Suprapubic skin (tissue), 4 donors: Measurements from ENCODE around the gene ADAMTS16. TPM values are rescaled to one million over a fixed set of nuclear protein-coding genes. Genes with fewer than 3 reads are reported as not detected.

Experiments used
- DNase-seq, 2 donors: peaks; one replicate each; pipeline ENCODE4 v3.0.0-alpha.2; 2019; ENCODE audit warnings: low spot score in 2 of 2
- H3K27ac ChIP-seq: fragments of 200-600 bp; sonication (generic); one replicate; pipeline ENCODE4 v1.5.1; 2019
- H3K27me3 ChIP-seq: fragments of 200-600 bp; sonication (generic); one replicate; pipeline ENCODE4 v1.5.1; 2019
- H3K36me3 ChIP-seq: fragments of 200-600 bp; sonication (generic); one replicate; pipeline ENCODE4 v1.5.1; 2019
- H3K4me1 ChIP-seq: fragments of 200-600 bp; sonication (generic); one replicate; pipeline ENCODE4 v1.5.1; 2019
- H3K4me3 ChIP-seq: fragments of 200-600 bp; sonication (generic); one replicate; pipeline ENCODE4 v1.5.1; 2019; ENCODE audit warnings: mild to moderate bottlenecking
- H3K9me3 ChIP-seq: fragments of 200-600 bp; sonication (generic); one replicate; pipeline ENCODE4 v1.5.1; 2019
- EP300 ChIP-seq: sonication (generic); formaldehyde crosslinking; IDR thresholded peaks from one replicate; pipeline ENCODE4 v1.6.1; 2017; ENCODE audit warnings: antibody characterized with exemption
- POLR2A ChIP-seq, 2 donors: fragments of 450-650 bp; IDR thresholded peaks; one replicate each; pipeline ENCODE4 v1.6.1; 2017; ENCODE audit warnings: antibody characterized with exemption in 2 of 2, mild to moderate bottlenecking in 2 of 2, moderate library complexity in 2 of 2
- POLR2AphosphoS5 ChIP-seq, 3 donors: sonication (generic); formaldehyde crosslinking; IDR thresholded peaks; one replicate each; pipeline ENCODE4 v1.6.1; 2017; ENCODE audit warnings: antibody characterized with exemption in 3 of 3
- WGBS: methylation state at CpG from one replicate; pipeline ENCODE4 v1.1.5; 2018; 5-methylcytosine and 5-hydroxymethylcytosine counted together
- total RNA-seq, 4 donors: library from RNA; depleted of rRNA; stranded (reverse); fragments of >200 nt; gene quantifications; one replicate each; pipeline ENCODE4 v1.1.0, GENCODE V29; 2016
- TF ChIP-seq, protein P1 (sequence below), 2 donors: fragments of 200-600 bp in 1 of 2; fragments of 450-650 bp in 1 of 2; sonication (generic) in 1 of 2; IDR thresholded peaks; one replicate each; pipeline ENCODE4 v1.5.1; 2016 to 2019; ENCODE audit warnings: antibody characterized with exemption in 2 of 2, mild to moderate bottlenecking in 1 of 2, moderate library complexity in 1 of 2

Gene ADAMTS16
- total RNA-seq, 4 donors from 2014 or later = 0.10 to 0.64 TPM; not detected in 2

DNA sequence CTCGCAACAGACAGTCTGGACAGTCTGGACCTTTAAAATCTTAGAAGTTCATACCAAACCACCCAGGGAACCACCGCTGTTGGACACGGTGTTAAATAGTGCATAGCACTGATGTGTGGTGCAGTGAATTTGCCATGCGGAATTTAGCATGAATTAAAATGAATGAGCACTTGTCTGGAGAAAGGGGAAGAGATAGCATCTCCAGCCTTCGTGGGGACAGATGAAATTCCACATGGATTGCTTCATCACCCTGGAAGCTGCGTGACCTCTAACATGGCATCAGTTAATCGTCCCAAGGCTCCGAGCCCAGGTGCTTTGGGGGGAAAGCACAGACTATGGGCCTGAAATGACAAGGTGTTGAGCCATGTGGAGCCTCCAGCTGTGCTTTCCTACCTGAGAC, 91.4 kb downstream of the ADAMTS16 start:
- no peaks in the 10 kb centered on the region for H3K4me1 ChIP-seq
- TF ChIP-seq POLR2A (IDR thresholded peaks at IDR 0.05) (no peak), POLR2AphosphoS5 (IDR thresholded peaks at IDR 0.05) (no peak), EP300 (no peak)
- TF ChIP-seq, protein P1, sequence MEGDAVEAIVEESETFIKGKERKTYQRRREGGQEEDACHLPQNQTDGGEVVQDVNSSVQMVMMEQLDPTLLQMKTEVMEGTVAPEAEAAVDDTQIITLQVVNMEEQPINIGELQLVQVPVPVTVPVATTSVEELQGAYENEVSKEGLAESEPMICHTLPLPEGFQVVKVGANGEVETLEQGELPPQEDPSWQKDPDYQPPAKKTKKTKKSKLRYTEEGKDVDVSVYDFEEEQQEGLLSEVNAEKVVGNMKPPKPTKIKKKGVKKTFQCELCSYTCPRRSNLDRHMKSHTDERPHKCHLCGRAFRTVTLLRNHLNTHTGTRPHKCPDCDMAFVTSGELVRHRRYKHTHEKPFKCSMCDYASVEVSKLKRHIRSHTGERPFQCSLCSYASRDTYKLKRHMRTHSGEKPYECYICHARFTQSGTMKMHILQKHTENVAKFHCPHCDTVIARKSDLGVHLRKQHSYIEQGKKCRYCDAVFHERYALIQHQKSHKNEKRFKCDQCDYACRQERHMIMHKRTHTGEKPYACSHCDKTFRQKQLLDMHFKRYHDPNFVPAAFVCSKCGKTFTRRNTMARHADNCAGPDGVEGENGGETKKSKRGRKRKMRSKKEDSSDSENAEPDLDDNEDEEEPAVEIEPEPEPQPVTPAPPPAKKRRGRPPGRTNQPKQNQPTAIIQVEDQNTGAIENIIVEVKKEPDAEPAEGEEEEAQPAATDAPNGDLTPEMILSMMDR (IDR thresholded peaks at IDR 0.05) = no peak
- WGBS = 75% methylated on average over 8 of the region's 8 CpGs

DNA sequence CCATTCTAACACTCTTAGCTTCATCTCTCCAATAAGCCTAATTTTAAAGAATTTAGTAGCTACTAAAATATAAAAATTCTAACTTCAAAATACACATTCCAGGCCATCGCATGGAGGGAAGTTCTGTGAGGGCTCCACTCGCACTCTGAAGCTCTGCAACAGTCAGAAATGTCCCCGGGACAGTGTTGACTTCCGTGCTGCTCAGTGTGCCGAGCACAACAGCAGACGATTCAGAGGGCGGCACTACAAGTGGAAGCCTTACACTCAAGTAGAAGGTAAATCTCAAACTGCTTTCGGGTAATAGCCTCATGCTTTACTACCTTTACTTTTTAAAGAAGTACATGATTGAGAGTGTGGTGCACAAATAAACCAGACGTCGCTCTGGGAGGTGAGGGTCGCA, 94.8 kb downstream of the ADAMTS16 start:
- H3K27me3 ChIP-seq = no peaks in the 10 kb centered on the region
- no peak overlapping the region for H3K4me3 ChIP-seq
- no peaks in the 10 kb centered on the region for H3K36me3 ChIP-seq
- no peak for DNase-seq
- 90% methylated on average over 11 of the region's 11 CpGs for WGBS
- no peaks in the 10 kb centered on the region for H3K9me3 ChIP-seq
- TF ChIP-seq, protein P1 (IDR thresholded peaks at IDR 0.05) = no peak
- TF ChIP-seq POLR2A (IDR thresholded peaks at IDR 0.05) = no peak
- no peak for TF ChIP-seq EP300
- no peak for TF ChIP-seq POLR2AphosphoS5 (IDR thresholded peaks at IDR 0.05)
- H3K4me1 ChIP-seq = no peaks in the 10 kb centered on the region
- H3K27ac ChIP-seq = no peak overlapping the region

More for the DNA sequence above, 91.4 kb downstream of the ADAMTS16 start:
- Histone ChIP-seq H3K4me3 (no peak overlapping the region), H3K36me3 (no peaks in the 10 kb centered on the region), H3K27me3 (no peaks in the 10 kb centered on the region), H3K9me3 (no peaks in the 10 kb centered on the region), H3K27ac (no peak overlapping the region)
- no peak for DNase-seq

DNA sequence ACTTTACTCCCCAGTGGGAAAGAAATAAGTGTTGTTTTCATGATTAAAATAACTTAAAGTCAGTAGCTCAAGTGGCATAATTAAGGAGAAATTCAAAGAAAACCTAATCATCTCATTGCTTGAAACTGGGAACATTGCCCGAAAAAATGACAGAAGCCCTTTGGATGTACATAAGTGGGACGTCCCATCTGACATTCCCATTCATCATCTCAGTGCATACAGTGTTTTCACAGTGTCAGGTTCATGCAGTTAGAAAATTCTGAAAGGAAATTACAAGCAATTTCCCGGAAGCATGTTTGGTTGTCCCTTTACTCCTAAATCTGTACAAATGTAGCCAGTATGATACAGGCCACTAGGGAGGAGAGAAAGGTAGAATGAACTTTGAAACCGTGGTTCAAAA, 95.6 kb downstream of the ADAMTS16 start:
- no peak for TF ChIP-seq POLR2A (IDR thresholded peaks at IDR 0.05)
- TF ChIP-seq EP300 = no peak
- TF ChIP-seq, protein P1 (IDR thresholded peaks at IDR 0.05) = no peak
- no peak for TF ChIP-seq POLR2AphosphoS5 (IDR thresholded peaks at IDR 0.05)
- 41% methylated on average over 4 of the region's 4 CpGs for WGBS

DNA sequence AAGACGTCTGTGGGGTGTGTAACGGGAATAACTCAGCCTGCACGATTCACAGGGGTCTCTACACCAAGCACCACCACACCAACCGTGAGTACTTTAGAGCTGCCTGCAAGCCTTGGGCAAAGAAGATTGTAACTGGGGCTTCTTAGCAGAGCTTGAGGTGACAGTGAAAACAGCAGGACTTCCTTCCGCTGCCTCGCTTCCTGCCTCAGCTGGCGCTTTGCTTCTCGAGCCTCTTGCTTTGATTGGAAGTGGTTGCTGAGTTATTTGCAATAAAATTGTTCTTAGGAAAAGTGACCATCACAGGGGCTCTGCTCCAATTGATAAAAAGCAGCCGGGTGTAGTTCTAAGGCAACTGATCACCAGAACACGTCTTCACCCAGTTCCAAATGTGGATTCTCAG, 99.1 kb downstream of the ADAMTS16 start:
- Histone ChIP-seq H3K27me3 (no peaks in the 10 kb centered on the region), H3K9me3 (no peaks in the 10 kb centered on the region), H3K27ac (no peak overlapping the region), H3K4me3 (no peak overlapping the region), H3K4me1 (no peaks in the 10 kb centered on the region), H3K36me3 (no peaks in the 10 kb centered on the region)
- WGBS = 82% methylated on average over 8 of the region's 10 CpGs
- TF ChIP-seq EP300 (no peak), POLR2A (IDR thresholded peaks at IDR 0.05) (no peak)
- DNase-seq = no peak

More for the DNA sequence above, 95.6 kb downstream of the ADAMTS16 start:
- Histone ChIP-seq H3K36me3 (no peaks in the 10 kb centered on the region), H3K4me3 (no peak overlapping the region), H3K27ac (no peak overlapping the region), H3K4me1 (no peaks in the 10 kb centered on the region), H3K27me3 (no peaks in the 10 kb centered on the region), H3K9me3 (no peaks in the 10 kb centered on the region)
- DNase-seq = no peak

DNA sequence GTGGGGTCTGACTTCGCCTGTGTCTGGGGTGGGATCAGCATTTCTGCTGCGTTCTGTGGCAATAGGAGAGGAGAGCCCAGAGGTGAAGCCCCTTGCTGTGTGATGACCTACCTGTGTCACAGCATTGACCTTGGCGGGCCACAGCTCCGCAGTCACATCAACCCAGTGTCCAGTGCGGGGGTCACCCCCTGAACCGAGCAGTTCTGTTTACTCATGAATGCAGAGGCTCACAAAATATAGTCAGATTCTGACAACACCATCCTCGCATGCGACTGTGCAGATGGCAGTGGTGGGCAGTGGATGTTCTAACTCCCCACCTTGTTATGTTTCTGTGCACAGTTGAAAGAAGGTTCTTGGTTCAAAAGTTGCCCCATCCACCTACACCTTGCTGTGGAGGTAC, 100.1 kb downstream of the ADAMTS16 start:
- Histone ChIP-seq H3K4me1 (no peaks in the 10 kb centered on the region), H3K4me3 (no peak overlapping the region), H3K9me3 (no peaks in the 10 kb centered on the region), H3K27ac (no peak overlapping the region), H3K27me3 (no peaks in the 10 kb centered on the region), H3K36me3 (no peaks in the 10 kb centered on the region)
- no peak for DNase-seq
- no peak for TF ChIP-seq POLR2AphosphoS5 (IDR thresholded peaks at IDR 0.05)
- TF ChIP-seq, protein P1 (IDR thresholded peaks at IDR 0.05) = no peak
- no peak for TF ChIP-seq EP300
- TF ChIP-seq POLR2A (IDR thresholded peaks at IDR 0.05) = no peak
- WGBS = 85% methylated on average over 4 of the region's 8 CpGs

DNA sequence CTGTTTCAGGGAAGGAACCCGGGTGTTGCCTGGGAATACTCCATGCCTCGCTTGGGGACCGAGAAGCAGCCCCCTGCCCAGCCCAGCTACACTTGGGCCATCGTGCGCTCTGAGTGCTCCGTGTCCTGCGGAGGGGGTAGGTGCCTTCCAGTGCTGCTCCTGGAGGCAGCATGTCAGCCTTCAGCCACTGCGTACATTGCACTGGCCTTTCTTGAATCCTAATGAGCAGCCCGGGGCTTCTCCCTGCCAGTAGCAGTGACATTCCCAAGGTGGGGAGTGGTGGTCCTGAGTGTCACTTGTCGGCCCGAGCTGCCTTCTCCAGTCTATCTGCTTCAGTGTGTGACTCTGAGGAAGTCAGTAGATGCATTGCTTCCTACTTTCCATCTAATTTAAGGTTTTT, 101.9 kb downstream of the ADAMTS16 start:
- no peak overlapping the region for H3K27ac ChIP-seq
- TF ChIP-seq EP300 = no peak
- TF ChIP-seq POLR2A (IDR thresholded peaks at IDR 0.05) = no peak
- TF ChIP-seq, protein P1 (IDR thresholded peaks at IDR 0.05) = no peak
- TF ChIP-seq POLR2AphosphoS5 (IDR thresholded peaks at IDR 0.05) = no peak
- H3K4me1 ChIP-seq = no peaks in the 10 kb centered on the region
- DNase-seq = no peak
- H3K36me3 ChIP-seq = no peaks in the 10 kb centered on the region
- no peaks in the 10 kb centered on the region for H3K9me3 ChIP-seq
- no peak overlapping the region for H3K4me3 ChIP-seq
- 85% methylated on average over 11 of the region's 11 CpGs for WGBS
- H3K27me3 ChIP-seq = no peaks in the 10 kb centered on the region
